Stimulated activated CD4-positive, alpha-beta T cell treated with anti-CD3 and anti-CD28 coated beads, Interleukin-4, amount 100 ng/mL, for 4 hours (primary cell): ENCODE data around the gene CDYL2.
"Not testable (repeated sequence)": the region's sequence is repeated elsewhere in the genome, so short reads cannot be mapped to it uniquely, and the experiment has no call there.

Source experiments
- DNase-seq, 2 experiments: peaks; one replicate each; pipeline ENCODE4 v3.0.0-alpha.2; 2020

CDYL2 gene

GRCh38 chr16:80804526-80805383, at the start of gene CDYL2:
Gene CDYL2 (minus strand): TSS chr16:80804598. CDS start chr16:80804173, 425 bp downstream.
- peak; percentile 27 to 55 for DNase-seq

GRCh38 chr16:80852261-80852872, 48.0 kb upstream of the CDYL2 start:
- DNase-seq, result peak in 1 of 2 experiments; percentile 14

- no peak for DNase-seq
Observed at GRCh38 chr16:80851831-80852230, 47.4 kb upstream of the CDYL2 start.

- no peak for DNase-seq
Observed at GRCh38 chr16:80850757-80851156, 46.4 kb upstream of the CDYL2 start.

- DNase-seq, result no peak
Observed at GRCh38 chr16:80848862-80849261, 44.5 kb upstream of the CDYL2 start.

GRCh38 chr16:80846680-80847079, 42.3 kb upstream of the CDYL2 start:
- DNase-seq, result no peak

GRCh38 chr16:80846275-80846674, 41.9 kb upstream of the CDYL2 start:
- DNase-seq, result no peak

GRCh38 chr16:80844395-80844794, 40.0 kb upstream of the CDYL2 start:
- DNase-seq, result no peak

GRCh38 chr16:80841231-80841630, 36.8 kb upstream of the CDYL2 start:
- DNase-seq, result no peak

- DNase-seq, result no peak
Observed at GRCh38 chr16:80837533-80838147, 33.2 kb upstream of the CDYL2 start.

GRCh38 chr16:80836846-80837245, 32.4 kb upstream of the CDYL2 start:
- no peak for DNase-seq

GRCh38 chr16:80836202-80836601, 31.8 kb upstream of the CDYL2 start:
- DNase-seq, result no peak

GRCh38 chr16:80831039-80831438, 26.6 kb upstream of the CDYL2 start:
- no peak for DNase-seq

GRCh38 chr16:80828495-80828894, 24.1 kb upstream of the CDYL2 start:
- DNase-seq, result no peak

GRCh38 chr16:80827007-80827406, 22.6 kb upstream of the CDYL2 start:
- no peak for DNase-seq

- no peak for DNase-seq
Observed at GRCh38 chr16:80825365-80825758, 21.0 kb upstream of the CDYL2 start.

- peak; percentile 12 to 15 for DNase-seq
Observed at GRCh38 chr16:80824623-80825364, 20.4 kb upstream of the CDYL2 start.

GRCh38 chr16:80819988-80820387, 15.6 kb upstream of the CDYL2 start:
- no peak for DNase-seq

GRCh38 chr16:80816356-80816755, 12.0 kb upstream of the CDYL2 start:
- no peak for DNase-seq

GRCh38 chr16:80815278-80815677, 10.9 kb upstream of the CDYL2 start:
- not testable (repeated sequence) for DNase-seq

GRCh38 chr16:80812593-80812992, 8.2 kb upstream of the CDYL2 start:
- DNase-seq, result no peak

GRCh38 chr16:80809366-80809765, 5.0 kb upstream of the CDYL2 start:
- no peak for DNase-seq

- no peak for DNase-seq
Observed at GRCh38 chr16:80807906-80808305, 3.5 kb upstream of the CDYL2 start.
